Kidney (tissue), 14 donors: ENCODE results near the gene SPESP1. TPM values are rescaled to one million over a fixed set of nuclear protein-coding genes. Genes with fewer than 3 reads are reported as not detected.
A peak's percentile ranks its signal among the peaks of the same experiment; 100 is the strongest.

Source experiments
- DNase-seq, 5 donors: peaks; one replicate each; pipeline ENCODE4 v3.0.0-alpha.2; 2013 to 2020
- FAIRE-seq: peaks from 2 replicates; lab custom pipeline; 2012; peaks lifted over from hg19 to GRCh38; lab: Jason Lieb, UNC
- H3K27ac ChIP-seq, 2 donors: one replicate each; pipeline ENCODE4 v1.7.0; 2013; ENCODE audit warnings: low read depth in 2 of 2, low read length in 2 of 2, inconsistent platforms in 1 of 2
- H3K27me3 ChIP-seq: one replicate; pipeline ENCODE4 v1.7.1; 2013; ENCODE audit warnings: low read length, inconsistent platforms; ENCODE audit not compliant: control insufficient read depth, insufficient read depth
- H3K36me3 ChIP-seq, 3 donors: one replicate each; pipeline versions ENCODE4 v1.7.0 to v1.7.1; 2013; ENCODE audit warnings: low read length in 3 of 3, control low read depth in 1 of 3, inconsistent platforms in 1 of 3; ENCODE audit not compliant: insufficient read depth in 3 of 3, control insufficient read depth in 2 of 3
- H3K4me1 ChIP-seq, 3 donors: one replicate each; pipeline versions ENCODE4 v1.7.0 to v1.7.1; 2013; ENCODE audit warnings: low read length in 3 of 3, inconsistent platforms in 1 of 3, low read depth in 1 of 3; ENCODE audit not compliant: control insufficient read depth in 2 of 3, insufficient read depth in 2 of 3
- H3K4me3 ChIP-seq, 3 donors: one replicate each; pipeline versions ENCODE4 v1.7.0 to v1.8.1; 2013; ENCODE audit warnings: low read length in 3 of 3, control low read depth in 1 of 3, inconsistent platforms in 1 of 3
- H3K9ac ChIP-seq, 3 donors: one replicate each; pipeline versions ENCODE4 v1.7.0 to v1.7.1; 2013; ENCODE audit warnings: low read length in 3 of 3, control low read depth in 1 of 3, inconsistent platforms in 1 of 3
- H3K9me3 ChIP-seq, 3 donors: one replicate each; pipeline versions ENCODE4 v1.7.0 to v1.7.1; 2013; ENCODE audit warnings: low read length in 3 of 3, control low read depth in 1 of 3, inconsistent platforms in 1 of 3; ENCODE audit not compliant: control insufficient read depth in 2 of 3, insufficient read depth in 1 of 3
- CTCF ChIP-seq: IDR thresholded peaks from 3 replicates; pipeline ENCODE4 v1.5.1; 2012; ENCODE audit warnings: mild to moderate bottlenecking, moderate library complexity, borderline replicate concordance; ENCODE audit not compliant: insufficient read depth; ENCODE audit errors: extremely low read depth
- intact Hi-C: fragments of 100-400 bp; cut with DNase I; formaldehyde crosslinking; loops from one replicate; pipeline ENCODE4 v1.11.1; 2022
- polyA plus RNA-seq: library from polyadenylated mRNA; stranded (reverse); fragments of 350-450 nt; fragmentation: Illumina TruSeq; extraction: RNeasy Lipid Tissue Mini Kit (QIAGEN cat#74804); gene quantifications from one replicate; pipeline ENCODE4 v1.2.3, GENCODE V29; 2014; ENCODE audit warnings: low read depth, low replicate concordance; ENCODE audit not compliant: insufficient read depth
- total RNA-seq: library from RNA; stranded (reverse); fragmentation: NEBNext Ultra II Directional; extraction: Animal tissue kit (Norgen Biotek cat#: 25700); gene quantifications from one replicate; pipeline ENCODE4 v1.2.1, GENCODE V29; 2021
- donor health status: control.
- donor health status: control.
- donor health status: control.
- donor health status: control.
- donor health status: control.
- donor health status: DM: yes; HTN: yes; CAD: no.
- donor health status: Normal renal cell carcinoma (clear cell type).

SPESP1 gene
- total and polyA plus RNA-seq, 2 donors from 2014 or later = 3.7 to 4.1 TPM

GRCh38 chr15:68935400-68935937, 5.1 kb downstream of the SPESP1 start:
- DNase-seq = peak in 1 of 5 donors; percentile 11
- no peaks in the 10 kb centered on the region for H3K36me3 ChIP-seq
- H3K9me3 ChIP-seq = no peaks in the 10 kb centered on the region
- no peak overlapping the region for H3K4me3 ChIP-seq
- H3K27me3 ChIP-seq = no peaks in the 10 kb centered on the region
- intact Hi-C loops = no loop called here
- no peak for FAIRE-seq
- TF ChIP-seq CTCF = no peak
- no peak overlapping the region for H3K27ac ChIP-seq
- H3K4me1 ChIP-seq = no peaks in the 10 kb centered on the region
- no peak overlapping the region for H3K9ac ChIP-seq

- intact Hi-C loops = no loop called here
- TF ChIP-seq CTCF = no peak
- no peaks in the 10 kb centered on the region for H3K4me1 ChIP-seq
- H3K36me3 ChIP-seq = no peaks in the 10 kb centered on the region
- no peak overlapping the region for H3K4me3 ChIP-seq
- FAIRE-seq (no peak), DNase-seq (no peak)
- no peak overlapping the region for H3K27ac ChIP-seq
- no peak overlapping the region for H3K9ac ChIP-seq
- H3K27me3 ChIP-seq = no peaks in the 10 kb centered on the region
- H3K9me3 ChIP-seq = no peaks in the 10 kb centered on the region
These were observed 9.2 kb downstream of the SPESP1 start for GRCh38 chr15:68939501-68939900.

GRCh38 chr15:68951813-68952212, 21.5 kb downstream of the SPESP1 start:
- no peaks in the 10 kb centered on the region for H3K36me3 ChIP-seq
- H3K4me3 ChIP-seq = no peak overlapping the region
- FAIRE-seq (no peak), DNase-seq (no peak)
- intact Hi-C loops = no loop called here
- H3K27ac ChIP-seq = no peak overlapping the region
- no peaks in the 10 kb centered on the region for H3K9me3 ChIP-seq
- H3K9ac ChIP-seq = no peak overlapping the region
- H3K4me1 ChIP-seq = no peaks in the 10 kb centered on the region
- no peaks in the 10 kb centered on the region for H3K27me3 ChIP-seq
- no peak for TF ChIP-seq CTCF

- H3K9ac ChIP-seq = no peak overlapping the region
- no peak overlapping the region for H3K4me3 ChIP-seq
- H3K36me3 ChIP-seq = no peaks in the 10 kb centered on the region
- H3K9me3 ChIP-seq = no peaks in the 10 kb centered on the region
- no peaks in the 10 kb centered on the region for H3K4me1 ChIP-seq
- H3K27me3 ChIP-seq = no peaks in the 10 kb centered on the region
- intact Hi-C loops = no loop called here
- H3K27ac ChIP-seq = no peak overlapping the region
- TF ChIP-seq CTCF = no peak
- DNase-seq (no peak), FAIRE-seq (no peak)
These were observed 27.4 kb downstream of the SPESP1 start for GRCh38 chr15:68957696-68958095.
